Stimulated activated CD4-positive, alpha-beta T cell treated with anti-CD3 and anti-CD28 coated beads, Interleukin-4, amount 100 ng/mL, for 4 hours (primary cell): ENCODE data around the gene USP34.

Source experiments
- DNase-seq, 2 experiments: peaks; one replicate each; pipeline ENCODE4 v3.0.0-alpha.2; 2020

Gene USP34

GRCh38 chr2:61283443-61284160, 187.3 kb downstream of the USP34 start:
- no peak for DNase-seq

DNA sequence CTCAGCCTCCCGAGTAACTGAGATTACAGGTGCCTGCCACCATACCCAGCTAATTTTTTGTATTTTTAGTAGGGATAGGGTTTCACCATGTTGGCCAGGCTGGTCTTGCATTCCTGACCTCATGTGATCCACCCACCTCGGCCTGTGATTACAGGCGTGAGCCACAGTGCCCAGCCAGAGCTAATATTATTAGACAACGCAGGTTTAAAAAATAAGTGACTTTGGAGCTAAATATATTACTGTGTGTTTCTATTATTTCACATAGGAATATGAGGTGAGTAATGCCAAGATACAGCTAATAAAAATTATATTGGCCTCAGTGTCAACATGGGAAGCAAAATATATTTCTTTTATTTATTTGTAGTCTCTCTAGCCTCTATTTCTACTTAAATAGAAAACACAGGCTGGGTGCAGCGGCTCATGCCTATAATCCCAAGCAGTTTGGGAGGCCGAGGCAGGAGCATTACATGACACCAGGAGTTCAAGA, 188.7 kb downstream of the USP34 start:
- no peak for DNase-seq

- no peak for DNase-seq
Observed at GRCh38 chr2:61281321-61281720, 189.6 kb downstream of the USP34 start.

- no peak for DNase-seq
Observed at GRCh38 chr2:61277756-61278155, 193.1 kb downstream of the USP34 start.

DNA sequence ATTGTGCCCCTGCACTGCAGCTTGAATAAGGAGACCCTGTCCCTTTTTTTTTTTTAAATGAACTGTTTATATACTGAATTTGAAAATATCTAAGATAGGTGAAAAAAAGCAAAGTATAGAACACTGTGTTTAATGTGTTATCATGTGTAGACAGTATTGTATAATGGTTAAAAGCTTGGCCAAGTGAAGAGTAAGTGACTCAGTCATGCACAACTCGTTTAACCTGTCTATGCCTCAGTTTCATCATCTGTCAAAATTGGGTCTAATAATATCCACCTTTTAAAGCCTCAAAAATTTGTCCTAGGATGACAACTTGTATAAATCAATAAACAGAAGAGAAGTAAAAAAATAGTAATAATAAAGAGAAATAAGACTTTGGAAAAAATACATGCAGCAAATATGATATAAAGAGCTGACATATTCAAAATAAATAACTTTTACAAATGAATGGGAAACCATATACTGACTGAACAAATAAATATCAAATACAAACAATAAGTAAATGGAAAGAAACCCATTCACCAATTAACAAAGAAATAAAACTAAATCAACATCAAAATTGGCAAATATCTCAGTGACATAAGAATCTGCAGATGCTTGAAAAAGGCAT, 195.2 kb downstream of the USP34 start:
- DNase-seq: no peak

DNA sequence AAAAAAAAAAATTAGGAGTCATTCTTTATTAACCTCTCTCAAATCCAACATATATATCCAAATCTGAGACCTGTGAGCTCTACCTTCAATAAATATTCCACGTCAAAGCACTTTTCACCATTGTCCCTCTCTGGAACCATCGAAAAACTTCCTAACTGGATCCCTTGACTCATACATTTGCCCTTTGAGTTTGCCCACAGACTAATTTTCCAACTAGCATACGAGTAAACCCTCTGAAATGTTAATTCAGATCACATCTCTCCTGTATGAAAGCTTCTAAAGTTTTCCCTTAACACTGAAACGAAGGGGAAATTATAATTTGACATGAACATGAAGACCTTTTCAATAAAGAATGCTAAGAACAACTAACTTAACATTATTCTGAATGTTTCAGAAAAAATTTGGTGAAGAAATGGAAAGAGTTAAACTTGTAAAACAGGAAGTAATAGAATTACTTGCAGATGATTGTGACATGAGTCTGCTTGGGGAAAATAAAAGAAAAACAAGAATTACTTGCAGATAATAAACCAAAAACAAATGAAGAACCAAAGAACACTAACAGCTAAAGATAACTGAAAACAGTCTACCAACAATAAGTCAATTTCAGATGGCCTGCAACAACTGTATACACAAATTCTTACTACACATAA, 198.3 kb downstream of the USP34 start:
- no peak for DNase-seq

DNA sequence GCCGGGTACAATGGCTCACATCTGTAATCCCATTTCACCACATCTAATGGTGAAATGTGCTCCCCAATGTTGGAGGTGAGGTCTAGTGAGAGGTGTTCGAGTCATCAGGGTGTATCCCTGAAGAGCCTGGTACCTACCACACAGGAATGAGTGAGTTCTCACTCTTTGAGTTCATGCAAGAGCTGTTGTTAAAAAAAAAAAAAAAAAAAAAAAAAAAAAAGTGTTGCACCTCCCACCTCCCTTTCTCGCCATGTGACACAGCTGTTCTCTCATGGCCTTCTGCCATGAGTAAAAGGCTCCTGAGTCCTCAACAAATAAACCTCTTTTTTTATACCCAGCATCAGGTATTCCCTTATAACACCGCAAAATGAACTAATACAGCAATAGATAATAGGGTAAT, 202.6 kb downstream of the USP34 start:
- no peak for DNase-seq

GRCh38 chr2:61266632-61267505, 204.0 kb downstream of the USP34 start:
- DNase-seq: no peak

DNA sequence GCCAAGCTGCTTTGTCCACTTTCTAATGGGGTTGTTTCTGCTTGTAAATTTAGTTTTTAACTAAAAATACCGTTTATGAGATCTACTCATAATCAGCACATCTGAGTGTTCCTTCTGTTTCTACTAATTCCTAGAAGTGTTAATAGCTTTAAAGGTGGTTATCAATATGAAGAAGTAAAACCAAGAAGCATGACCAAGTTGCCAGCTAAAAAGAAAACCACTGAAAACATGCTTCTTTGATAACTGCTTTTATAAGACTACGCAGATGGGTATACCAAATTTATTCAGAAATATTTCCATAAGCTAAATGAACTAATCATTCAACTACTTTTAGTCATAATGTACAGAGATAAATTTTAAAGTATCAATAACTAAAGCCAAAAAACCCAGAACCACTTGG, 207.1 kb downstream of the USP34 start:
- DNase-seq: no peak

GRCh38 chr2:61262699-61263098, 208.2 kb downstream of the USP34 start:
- no peak for DNase-seq

DNA sequence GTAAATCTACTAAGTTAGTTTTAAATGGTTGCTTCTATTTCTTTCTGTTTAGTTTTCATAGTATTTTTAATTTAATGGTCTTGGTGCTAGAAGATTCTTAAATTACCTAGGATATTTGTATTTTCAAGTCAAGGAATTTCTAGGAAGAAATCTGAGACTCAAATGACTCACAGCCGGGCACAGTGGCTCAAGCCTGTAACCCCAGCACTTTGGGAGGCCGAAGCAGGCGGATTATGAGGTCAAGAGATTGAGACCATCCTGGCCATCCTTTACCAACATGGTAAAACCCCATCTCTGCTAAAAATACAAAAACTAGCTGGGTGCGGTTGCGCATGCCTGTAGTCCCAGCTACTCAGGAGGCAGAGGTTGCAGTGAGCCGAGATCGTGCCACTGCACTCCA, 213.4 kb downstream of the USP34 start:
- DNase-seq: no peak

GRCh38 chr2:61255580-61256437, 215.1 kb downstream of the USP34 start:
- no peak for DNase-seq

DNA sequence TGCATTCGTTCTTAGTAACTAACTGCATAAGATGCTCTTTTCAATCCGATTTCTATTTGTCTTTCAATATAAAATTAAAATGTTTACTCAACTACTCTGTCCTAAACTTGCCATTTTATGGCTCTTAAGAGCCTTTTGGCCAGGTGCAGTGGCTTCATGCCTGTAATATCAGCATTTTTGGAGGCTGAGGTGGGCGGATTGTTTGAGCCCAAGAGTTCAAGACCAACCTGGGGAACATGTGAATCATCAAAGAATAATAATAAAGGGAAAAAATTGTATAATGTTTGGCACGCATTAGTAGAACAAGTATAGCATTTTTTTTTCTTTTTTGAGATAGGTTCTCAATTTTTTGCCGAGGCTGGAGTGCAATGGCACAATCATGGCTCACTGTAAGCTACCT, 216.4 kb downstream of the USP34 start:
- DNase-seq: no peak

GRCh38 chr2:61253136-61253535, 217.8 kb downstream of the USP34 start:
- no peak for DNase-seq

- DNase-seq: no peak
Observed at GRCh38 chr2:61252031-61252430, 218.9 kb downstream of the USP34 start.

DNA sequence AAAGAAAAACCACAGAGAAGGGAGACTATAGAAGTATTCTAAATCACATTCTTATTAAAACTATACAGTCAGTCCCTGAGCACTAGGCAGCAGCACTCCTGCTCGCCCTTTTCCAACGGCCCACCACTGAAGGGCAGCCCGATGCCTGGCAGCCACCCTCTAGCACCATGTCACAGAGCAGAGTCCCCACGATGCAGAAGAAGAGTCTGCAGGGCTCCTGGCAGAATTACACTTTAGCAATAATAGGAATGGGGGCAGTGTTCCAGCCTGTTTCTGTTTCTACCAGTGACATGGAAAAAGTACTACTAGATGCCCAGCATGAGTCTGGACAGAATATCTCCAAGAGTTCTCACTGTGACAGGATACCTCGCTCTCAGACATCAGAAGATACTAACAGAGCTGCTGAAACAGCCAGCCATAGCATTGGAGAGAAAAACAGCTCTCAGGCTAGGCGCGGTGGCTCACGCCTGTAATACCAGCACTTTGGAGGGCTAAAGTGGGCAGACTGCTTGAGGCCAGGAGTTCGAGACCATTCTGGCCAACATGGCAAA, 221.3 kb downstream of the USP34 start:
- no peak for DNase-seq

DNA sequence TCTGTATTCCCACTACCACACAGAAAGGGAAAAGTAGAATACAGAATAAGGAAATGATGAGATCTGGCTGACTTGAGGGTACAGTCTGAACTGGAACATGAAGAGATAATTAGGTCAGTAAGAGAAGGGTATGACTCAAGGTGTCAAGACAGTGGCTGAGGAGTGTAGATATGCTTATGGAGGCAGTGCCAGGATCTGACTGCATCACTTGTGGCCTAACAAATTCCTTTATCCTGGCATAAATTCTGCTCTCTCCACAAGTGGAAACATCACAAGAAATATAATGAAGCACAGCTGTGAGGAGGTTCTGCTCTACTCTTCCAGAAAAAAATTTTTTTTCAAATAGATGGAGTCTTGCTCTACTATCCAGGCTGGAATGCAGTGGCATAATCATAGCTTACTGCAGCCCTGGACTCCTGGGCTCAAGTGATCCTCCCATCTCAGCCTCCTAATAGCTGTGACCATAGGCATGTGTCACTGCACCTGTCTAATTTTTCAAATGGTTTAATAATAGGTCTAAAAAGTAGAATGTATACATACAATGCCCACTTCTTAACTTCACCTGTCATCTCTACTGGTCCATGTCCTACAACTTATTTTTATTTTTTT, 223.6 kb downstream of the USP34 start:
- no peak for DNase-seq

DNA sequence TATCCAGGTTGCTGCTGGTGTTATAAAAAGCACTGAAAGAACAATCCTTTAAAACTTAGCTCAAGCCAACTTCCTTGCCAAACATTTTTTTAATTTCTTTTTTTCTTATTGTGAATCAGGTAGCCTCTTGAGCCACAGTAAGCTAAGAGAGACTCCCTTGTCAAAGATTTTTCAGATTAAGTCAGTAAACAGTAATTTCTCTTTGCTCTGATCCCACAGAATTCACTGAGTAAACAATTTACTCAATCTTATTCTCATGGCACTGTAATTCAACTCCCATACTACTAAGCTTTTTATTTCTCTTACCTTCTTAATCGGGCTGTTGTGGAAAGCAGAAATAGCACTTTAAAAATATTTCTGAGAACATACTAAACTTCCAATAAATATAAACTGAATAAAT, 226.2 kb downstream of the USP34 start:
- DNase-seq: no peak

GRCh38 chr2:61241266-61241665, 229.6 kb downstream of the USP34 start:
- DNase-seq: no peak

GRCh38 chr2:61238219-61239012, 232.5 kb downstream of the USP34 start:
- DNase-seq: no peak

DNA sequence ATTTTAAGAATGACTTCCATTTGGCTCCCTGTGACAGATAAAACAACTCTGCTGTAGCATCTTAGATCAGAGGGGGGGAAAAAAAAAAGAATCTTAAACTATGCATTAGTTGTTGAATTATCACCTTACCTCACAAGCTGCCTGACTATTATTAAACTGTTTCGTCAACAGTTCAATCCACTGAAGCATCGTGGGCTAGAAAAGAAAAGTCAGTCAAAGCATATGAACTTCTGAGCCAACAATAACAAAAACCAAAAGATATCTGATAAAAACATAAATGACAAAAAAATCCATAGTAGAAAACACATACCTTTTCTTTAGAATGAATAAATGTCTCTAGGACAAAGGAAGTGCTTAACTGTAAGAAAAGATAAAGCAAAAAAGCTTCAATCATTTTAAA, 235.2 kb downstream of the USP34 start:
- no peak for DNase-seq
